Astrocyte (in vitro differentiated cells and primary cell): ENCODE data around the gene EEF1AKMT1. TPM values are rescaled to one million over a fixed set of nuclear protein-coding genes. Genes with fewer than 3 reads are reported as not detected.
A peak's percentile ranks its signal among the peaks of the same experiment; 100 is the strongest.

Experiments
- DNase-seq: peaks from one replicate; pipeline ENCODE4 v3.0.0-alpha.2; 2010; ENCODE audit warnings: low read depth
- FAIRE-seq: peaks from 2 replicates; lab custom pipeline; 2011; peaks lifted over from hg19 to GRCh38; lab: Jason Lieb, UNC
- H2AFZ ChIP-seq: 2 replicates; pipeline ENCODE4 v1.6.0; 2012; ENCODE audit warnings: low read depth, low read length, inconsistent platforms
- H3K27ac ChIP-seq: 2 replicates; pipeline ENCODE4 v1.5.1; 2011; ENCODE audit warnings: low read depth, low read length, inconsistent platforms
- H3K27me3 ChIP-seq: 2 replicates; pipeline ENCODE4 v1.6.0; 2011; ENCODE audit warnings: low read length, inconsistent platforms; ENCODE audit not compliant: insufficient read depth
- H3K36me3 ChIP-seq: 2 replicates; pipeline ENCODE4 v1.5.1; 2011; ENCODE audit warnings: low read length, inconsistent platforms; ENCODE audit not compliant: insufficient read depth
- H3K4me1 ChIP-seq: 2 replicates; pipeline ENCODE4 v1.5.1; 2011; ENCODE audit warnings: low read length, inconsistent platforms; ENCODE audit not compliant: insufficient read depth
- H3K4me2 ChIP-seq: 2 replicates; pipeline ENCODE4 v1.6.0; 2012; ENCODE audit warnings: low read length, inconsistent platforms
- H3K4me3 ChIP-seq: 2 replicates; pipeline ENCODE4 v1.5.1; 2011; ENCODE audit warnings: low read depth, mild to moderate bottlenecking, low read length, inconsistent platforms; ENCODE audit not compliant: insufficient read depth
- H3K79me2 ChIP-seq: 2 replicates; pipeline ENCODE4 v1.6.0; 2012; ENCODE audit warnings: mild to moderate bottlenecking, low read length, inconsistent platforms; ENCODE audit not compliant: insufficient read depth
- H3K9ac ChIP-seq: 2 replicates; pipeline ENCODE4 v1.6.0; 2012; ENCODE audit warnings: mild to moderate bottlenecking, low read length, inconsistent platforms
- H3K9me3 ChIP-seq: 2 replicates; pipeline ENCODE4 v1.5.1; 2012; ENCODE audit warnings: low read depth, mild to moderate bottlenecking, low read length, inconsistent platforms; ENCODE audit not compliant: insufficient read depth
- H4K20me1 ChIP-seq: 2 replicates; pipeline ENCODE4 v1.6.0; 2012; ENCODE audit warnings: low read length, inconsistent platforms; ENCODE audit not compliant: insufficient read depth
- H3K27ac Mint-ChIP-seq: one replicate; pipeline ENCODE4 v1.8.0; 2021; ENCODE audit warnings: mild to moderate bottlenecking, mixed read lengths; ENCODE audit not compliant: unreplicated experiment
- H3K27me3 Mint-ChIP-seq: one replicate; pipeline ENCODE4 v1.8.0; 2021; ENCODE audit warnings: low read depth, mixed read lengths; ENCODE audit not compliant: unreplicated experiment
- H3K36me3 Mint-ChIP-seq: one replicate; pipeline ENCODE4 v1.8.0; 2021; ENCODE audit warnings: low read depth, mixed read lengths; ENCODE audit not compliant: unreplicated experiment
- H3K4me1 Mint-ChIP-seq: one replicate; pipeline ENCODE4 v1.8.0; 2021; ENCODE audit warnings: low read depth, mixed read lengths; ENCODE audit not compliant: unreplicated experiment
- H3K4me3 Mint-ChIP-seq: one replicate; pipeline ENCODE4 v1.8.0; 2021; ENCODE audit warnings: mild to moderate bottlenecking, moderate library complexity, mixed read lengths; ENCODE audit not compliant: unreplicated experiment
- H3K9me3 Mint-ChIP-seq: one replicate; pipeline ENCODE4 v1.8.0; 2021; ENCODE audit warnings: mild to moderate bottlenecking, mixed read lengths; ENCODE audit not compliant: unreplicated experiment
- EZH2 ChIP-seq: IDR thresholded peaks from 2 replicates; pipeline ENCODE4 v1.6.1; 2012; ENCODE audit warnings: mild to moderate bottlenecking, low read length, inconsistent platforms; ENCODE audit not compliant: insufficient read depth
- total RNA-seq: library from RNA; stranded (reverse); gene quantifications from 2 replicates; pipeline ENCODE4 v1.2.1, GENCODE V29; 2021
- TF ChIP-seq, protein P1 (sequence below): IDR thresholded peaks from 2 replicates; pipeline ENCODE4 v1.5.1; 2011; ENCODE audit warnings: low read depth, mild to moderate bottlenecking, inconsistent platforms, low read length, moderate library complexity; ENCODE audit not compliant: insufficient read depth

Gene EEF1AKMT1
- total RNA-seq, 1 donor from 2014 or later, result 6.7 TPM

DNA sequence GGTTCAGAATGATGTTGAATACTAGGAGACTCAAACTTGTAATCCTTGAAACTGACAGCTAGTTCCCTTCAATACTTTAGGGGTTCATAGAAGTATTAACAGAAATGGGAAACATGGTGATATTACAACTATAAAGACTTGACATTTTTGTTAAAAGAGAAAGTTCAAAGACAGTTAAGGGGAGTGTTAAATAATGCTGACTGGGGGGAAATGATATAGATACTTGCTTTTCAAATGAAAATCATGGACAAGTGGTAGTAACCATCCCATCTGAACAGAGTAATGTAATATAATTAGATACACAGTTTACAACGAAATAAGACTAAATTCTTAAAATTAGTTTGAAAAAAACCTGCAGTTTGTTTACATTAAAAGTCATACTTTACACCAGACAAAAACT is 6.6 kb upstream of the EEF1AKMT1 start:
- peaks cover 7% of the 10 kb centered on the region for H3K36me3 Mint-ChIP-seq
- H3K79me2 ChIP-seq, result no peaks in the 10 kb centered on the region
- no peak overlapping the region for H3K4me3 ChIP-seq
- TF ChIP-seq, protein P1, sequence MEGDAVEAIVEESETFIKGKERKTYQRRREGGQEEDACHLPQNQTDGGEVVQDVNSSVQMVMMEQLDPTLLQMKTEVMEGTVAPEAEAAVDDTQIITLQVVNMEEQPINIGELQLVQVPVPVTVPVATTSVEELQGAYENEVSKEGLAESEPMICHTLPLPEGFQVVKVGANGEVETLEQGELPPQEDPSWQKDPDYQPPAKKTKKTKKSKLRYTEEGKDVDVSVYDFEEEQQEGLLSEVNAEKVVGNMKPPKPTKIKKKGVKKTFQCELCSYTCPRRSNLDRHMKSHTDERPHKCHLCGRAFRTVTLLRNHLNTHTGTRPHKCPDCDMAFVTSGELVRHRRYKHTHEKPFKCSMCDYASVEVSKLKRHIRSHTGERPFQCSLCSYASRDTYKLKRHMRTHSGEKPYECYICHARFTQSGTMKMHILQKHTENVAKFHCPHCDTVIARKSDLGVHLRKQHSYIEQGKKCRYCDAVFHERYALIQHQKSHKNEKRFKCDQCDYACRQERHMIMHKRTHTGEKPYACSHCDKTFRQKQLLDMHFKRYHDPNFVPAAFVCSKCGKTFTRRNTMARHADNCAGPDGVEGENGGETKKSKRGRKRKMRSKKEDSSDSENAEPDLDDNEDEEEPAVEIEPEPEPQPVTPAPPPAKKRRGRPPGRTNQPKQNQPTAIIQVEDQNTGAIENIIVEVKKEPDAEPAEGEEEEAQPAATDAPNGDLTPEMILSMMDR, result no peak
- no peak for TF ChIP-seq EZH2
- no peak overlapping the region for H3K4me3 Mint-ChIP-seq
- H3K4me2 ChIP-seq, result no peak overlapping the region
- H3K9me3 Mint-ChIP-seq, result no peaks in the 10 kb centered on the region
- H3K27ac ChIP-seq, result no peak overlapping the region
- no peaks in the 10 kb centered on the region for H3K9me3 ChIP-seq
- no peak for DNase-seq
- no peak overlapping the region for H2AFZ ChIP-seq
- H3K4me1 ChIP-seq, result no peaks in the 10 kb centered on the region
- no peaks in the 10 kb centered on the region for H3K4me1 Mint-ChIP-seq
- H3K27ac Mint-ChIP-seq, result no peak overlapping the region
- no peaks in the 10 kb centered on the region for H3K27me3 ChIP-seq
- no peak overlapping the region for H3K9ac ChIP-seq
- FAIRE-seq, result peak; percentile 9
- H3K27me3 Mint-ChIP-seq, result no peaks in the 10 kb centered on the region
- H4K20me1 ChIP-seq, result no peaks in the 10 kb centered on the region
- H3K36me3 ChIP-seq, result peaks cover 10% of the 10 kb centered on the region

DNA sequence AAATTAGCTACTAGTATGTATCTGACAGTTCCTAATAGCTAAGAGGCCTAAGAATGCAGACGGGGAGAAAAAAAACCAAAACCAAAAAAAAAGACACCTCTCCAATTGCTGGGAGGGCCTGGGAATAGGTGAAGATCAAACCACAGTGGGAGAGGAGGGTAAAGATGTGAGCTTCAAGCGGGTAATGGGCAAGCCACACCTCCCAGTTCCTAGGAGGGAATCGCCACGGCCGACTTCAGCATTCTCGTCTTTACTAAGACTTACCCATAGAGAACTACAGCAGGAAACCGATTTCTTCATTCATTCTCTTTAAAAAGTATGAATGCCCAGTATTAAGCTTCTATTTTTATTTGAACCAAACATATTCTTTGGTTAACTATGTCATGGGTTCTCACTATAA is 5.6 kb upstream of the EEF1AKMT1 start:
- H3K27ac Mint-ChIP-seq, result no peak overlapping the region
- no peak overlapping the region for H2AFZ ChIP-seq
- no peaks in the 10 kb centered on the region for H3K9me3 Mint-ChIP-seq
- FAIRE-seq (no peak), DNase-seq (no peak)
- H3K9me3 ChIP-seq, result no peaks in the 10 kb centered on the region
- no peaks in the 10 kb centered on the region for H3K4me1 Mint-ChIP-seq
- no peaks in the 10 kb centered on the region for H3K4me1 ChIP-seq
- no peaks in the 10 kb centered on the region for H3K27me3 ChIP-seq
- no peak for TF ChIP-seq EZH2
- TF ChIP-seq, protein P1, result no peak
- no peak overlapping the region for H3K4me3 Mint-ChIP-seq
- no peaks in the 10 kb centered on the region for H4K20me1 ChIP-seq
- H3K36me3 ChIP-seq, result peaks cover 10% of the 10 kb centered on the region
- no peak overlapping the region for H3K4me3 ChIP-seq
- no peaks in the 10 kb centered on the region for H3K79me2 ChIP-seq
- H3K27ac ChIP-seq, result no peak overlapping the region
- H3K4me2 ChIP-seq, result no peak overlapping the region
- no peaks in the 10 kb centered on the region for H3K27me3 Mint-ChIP-seq
- H3K9ac ChIP-seq, result no peak overlapping the region
- H3K36me3 Mint-ChIP-seq, result peaks cover 7% of the 10 kb centered on the region

DNA sequence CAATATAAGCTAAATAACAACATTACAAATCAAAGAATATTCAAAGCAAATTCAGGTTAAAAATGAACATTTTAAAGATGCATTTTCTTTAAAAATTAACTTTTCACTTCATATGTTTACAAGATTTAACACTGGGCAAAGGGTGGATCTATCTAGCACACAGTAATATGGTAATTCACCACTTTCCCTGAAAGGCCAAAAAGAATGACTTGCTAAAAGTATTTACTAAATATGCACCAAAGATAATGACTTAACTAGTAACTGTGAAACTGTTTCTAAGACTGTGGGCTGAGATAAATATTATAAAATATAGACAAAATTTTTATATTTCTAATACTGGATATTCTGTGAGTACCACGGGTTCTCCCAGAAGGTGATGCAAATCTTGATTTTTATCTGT is 4.5 kb upstream of the EEF1AKMT1 start:
- no peaks in the 10 kb centered on the region for H4K20me1 ChIP-seq
- no peak for FAIRE-seq

More for the DNA sequence above, 4.5 kb upstream of the EEF1AKMT1 start:
- Mint-ChIP-seq H3K27me3 (no peaks in the 10 kb centered on the region), H3K27ac (no peak overlapping the region), H3K9me3 (no peaks in the 10 kb centered on the region), H3K4me3 (no peak overlapping the region), H3K36me3 (peaks cover 3% of the 10 kb centered on the region), H3K4me1 (no peaks in the 10 kb centered on the region)
- no peak overlapping the region for H3K27ac ChIP-seq
- peaks cover 2% of the 10 kb centered on the region for H3K79me2 ChIP-seq
- H3K36me3 ChIP-seq, result peaks cover 10% of the 10 kb centered on the region
- no peak overlapping the region for H3K4me3 ChIP-seq
- H3K9ac ChIP-seq, result no peak overlapping the region
- no peaks in the 10 kb centered on the region for H3K9me3 ChIP-seq
- TF ChIP-seq, protein P1, result no peak
- TF ChIP-seq EZH2, result no peak
- H2AFZ ChIP-seq, result no peak overlapping the region
- H3K4me2 ChIP-seq, result no peak overlapping the region
- DNase-seq, result no peak
- no peaks in the 10 kb centered on the region for H3K27me3 ChIP-seq
- no peaks in the 10 kb centered on the region for H3K4me1 ChIP-seq
